Subcutaneous abdominal adipose tissue (tissue), 5 donors: Measurements from ENCODE around the gene UBE3D.
"Not testable (repeated sequence)": the region's sequence is repeated elsewhere in the genome, so short reads cannot be mapped to it uniquely, and the experiment has no call there.

Experiments used
- H3K27ac ChIP-seq: one replicate; pipeline ENCODE4 v1.7.0; 2013; ENCODE audit warnings: low read depth, mild to moderate bottlenecking, inconsistent platforms, low read length, moderate library complexity
- H3K27me3 ChIP-seq, 5 donors: one replicate each; pipeline ENCODE4 v1.7.0; 2013; ENCODE audit warnings: low read length in 5 of 5, inconsistent platforms in 1 of 5; ENCODE audit not compliant: control insufficient read depth in 5 of 5, insufficient read depth in 4 of 5
- H3K36me3 ChIP-seq, 5 donors: one replicate each; pipeline ENCODE4 v1.7.0; 2013; ENCODE audit warnings: low read length in 5 of 5; ENCODE audit not compliant: control insufficient read depth in 5 of 5, insufficient read depth in 5 of 5
- H3K4me1 ChIP-seq, 5 donors: one replicate each; pipeline ENCODE4 v1.7.0; 2013; ENCODE audit warnings: low read length in 5 of 5, mild to moderate bottlenecking in 3 of 5, moderate library complexity in 1 of 5; ENCODE audit not compliant: control insufficient read depth in 5 of 5, insufficient read depth in 5 of 5
- H3K4me3 ChIP-seq, 5 donors: one replicate each; pipeline ENCODE4 v1.7.0; 2013; ENCODE audit warnings: low read length in 5 of 5, low read depth in 1 of 5
- H3K9ac ChIP-seq, 5 donors: one replicate each; pipeline ENCODE4 v1.7.0; 2013; ENCODE audit warnings: low read length in 5 of 5, mild to moderate bottlenecking in 4 of 5, moderate library complexity in 3 of 5
- H3K9me3 ChIP-seq, 5 donors: one replicate each; pipeline ENCODE4 v1.7.0; 2013; ENCODE audit warnings: low read length in 5 of 5; ENCODE audit not compliant: control insufficient read depth in 5 of 5
- donor health status: healthy.
- donor health status: healthy.
- donor health status: healthy.
- donor health status: healthy.
- donor health status: healthy.

Gene UBE3D

GRCh38 chr6:82906489-82906888, 159.2 kb downstream of the UBE3D start:
- Histone ChIP-seq H3K9me3 (no peaks in the 10 kb centered on the region), H3K36me3 (no peaks in the 10 kb centered on the region), H3K4me1 (no peaks in the 10 kb centered on the region), H3K27ac (no peak overlapping the region), H3K4me3 (no peak overlapping the region), H3K9ac (no peak overlapping the region), H3K27me3 (no peaks in the 10 kb centered on the region)

GRCh38 chr6:82904860-82905259, 160.8 kb downstream of the UBE3D start:
- Histone ChIP-seq H3K36me3 (no peaks in the 10 kb centered on the region), H3K4me3 (no peak overlapping the region), H3K9me3 (no peaks in the 10 kb centered on the region), H3K27me3 (no peaks in the 10 kb centered on the region), H3K4me1 (no peaks in the 10 kb centered on the region), H3K27ac (no peak overlapping the region), H3K9ac (no peak overlapping the region)

GRCh38 chr6:82904257-82904656, 161.4 kb downstream of the UBE3D start:
- no peaks in the 10 kb centered on the region for H3K27me3 ChIP-seq
- no peaks in the 10 kb centered on the region for H3K36me3 ChIP-seq
- no peaks in the 10 kb centered on the region for H3K9me3 ChIP-seq
- no peak overlapping the region for H3K27ac ChIP-seq
- peaks cover 0 to 4% (median 3%) of the 10 kb centered on the region in 5 donors for H3K4me1 ChIP-seq
- no peak overlapping the region for H3K4me3 ChIP-seq
- no peak overlapping the region for H3K9ac ChIP-seq

GRCh38 chr6:82902290-82902689, 163.4 kb downstream of the UBE3D start:
- H3K27me3 ChIP-seq, result no peaks in the 10 kb centered on the region
- no peaks in the 10 kb centered on the region for H3K9me3 ChIP-seq
- H3K9ac ChIP-seq, result no peak overlapping the region
- H3K4me1 ChIP-seq, result peaks cover 0 to 9% (median 3%) of the 10 kb centered on the region in 5 donors
- no peak overlapping the region for H3K4me3 ChIP-seq
- no peak overlapping the region for H3K27ac ChIP-seq
- no peaks in the 10 kb centered on the region for H3K36me3 ChIP-seq

GRCh38 chr6:82894653-82895259, 170.9 kb downstream of the UBE3D start:
- H3K4me3 ChIP-seq, result no peak overlapping the region
- H3K27ac ChIP-seq, result no peak overlapping the region
- no peak overlapping the region for H3K9ac ChIP-seq
- no peaks in the 10 kb centered on the region for H3K27me3 ChIP-seq
- peaks cover 0 to 3% (median 0%) of the 10 kb centered on the region in 5 donors for H3K36me3 ChIP-seq
- H3K4me1 ChIP-seq, result peaks cover 0 to 9% (median 3%) of the 10 kb centered on the region in 5 donors
- H3K9me3 ChIP-seq, result no peaks in the 10 kb centered on the region

- Histone ChIP-seq H3K36me3 (peaks cover 0 to 3% (median 0%) of the 10 kb centered on the region in 5 donors), H3K9ac (no peak overlapping the region), H3K9me3 (no peaks in the 10 kb centered on the region), H3K4me1 (peaks cover 0 to 3% (median 0%) of the 10 kb centered on the region in 5 donors), H3K4me3 (no peak overlapping the region), H3K27me3 (no peaks in the 10 kb centered on the region), H3K27ac (no peak overlapping the region)
These were observed 171.6 kb downstream of the UBE3D start for GRCh38 chr6:82893889-82894652.

- not testable (repeated sequence) for H3K9ac ChIP-seq, H3K27ac ChIP-seq, H3K36me3 ChIP-seq, H3K9me3 ChIP-seq, H3K4me1 ChIP-seq, H3K4me3 ChIP-seq, H3K27me3 ChIP-seq
These were observed 174.1 kb downstream of the UBE3D start for GRCh38 chr6:82891503-82891902.

GRCh38 chr6:82891076-82891475, 174.6 kb downstream of the UBE3D start:
- H3K36me3 ChIP-seq, result peaks cover 0 to 3% (median 0%) of the 10 kb centered on the region in 5 donors
- no peaks in the 10 kb centered on the region for H3K4me1 ChIP-seq
- H3K9ac ChIP-seq, result no peak overlapping the region
- no peak overlapping the region for H3K4me3 ChIP-seq
- H3K27ac ChIP-seq, result no peak overlapping the region
- H3K27me3 ChIP-seq, result no peaks in the 10 kb centered on the region
- no peaks in the 10 kb centered on the region for H3K9me3 ChIP-seq

- Histone ChIP-seq H3K4me3 (no peak overlapping the region), H3K27ac (no peak overlapping the region), H3K9ac (no peak overlapping the region), H3K27me3 (no peaks in the 10 kb centered on the region), H3K36me3 (peaks cover 0 to 3% (median 0%) of the 10 kb centered on the region in 5 donors), H3K4me1 (no peaks in the 10 kb centered on the region), H3K9me3 (no peaks in the 10 kb centered on the region)
These were observed 175.4 kb downstream of the UBE3D start for GRCh38 chr6:82890240-82890639.

GRCh38 chr6:82889143-82889542, 176.5 kb downstream of the UBE3D start:
- Histone ChIP-seq H3K4me1 (no peaks in the 10 kb centered on the region), H3K9ac (no peak overlapping the region), H3K4me3 (no peak overlapping the region), H3K27me3 (no peaks in the 10 kb centered on the region), H3K9me3 (no peaks in the 10 kb centered on the region), H3K36me3 (peaks cover 0 to 3% (median 0%) of the 10 kb centered on the region in 5 donors), H3K27ac (no peak overlapping the region)
